ENCODE data around the gene TINAGL1. TPM values are rescaled to one million over a fixed set of nuclear protein-coding genes. Genes with fewer than 3 reads are reported as not detected.
A peak's percentile ranks its signal among the peaks of the same experiment; 100 is the strongest.

The TINAGL1 gene
- total and polyA plus RNA-seq, 2 of the 13 experiments (the other 11 are each of a cell fraction or from before 2014, with no cell fraction given), result 24.7 to 76.8 TPM

- TF ChIP-seq ZKSCAN1 (IDR thresholded peaks at IDR 0.05; ENCODE audit: low read length) (peak; percentile 98), ZNF770 (CRISPR knock-in tag; IDR thresholded peaks at IDR 0.05) (no peak), ZNF512 (CRISPR knock-in tag; IDR thresholded peaks at IDR 0.05) (no peak), ZNF607 (CRISPR knock-in tag; IDR thresholded peaks at IDR 0.05; ENCODE audit: borderline replicate concordance) (peak; percentile 61; the same call in 1 of the 2 replicates), CEBPG (CRISPR knock-in tag; IDR thresholded peaks at IDR 0.05) (peak; percentile 49; the same call in 1 of the 2 replicates), BATF2 (CRISPR knock-in tag; IDR thresholded peaks at IDR 0.05) (no peak), ZNF20 (CRISPR knock-in tag; IDR thresholded peaks at IDR 0.05) (no peak), ETS1 (CRISPR knock-in tag; IDR thresholded peaks at IDR 0.05) (no peak), ETV5 (CRISPR knock-in tag; IDR thresholded peaks at IDR 0.05; ENCODE audit: borderline replicate concordance) (no peak), HMGXB4 (CRISPR knock-in tag; IDR thresholded peaks at IDR 0.05; ENCODE audit: borderline replicate concordance in 1 of 2, low read depth in 1 of 2) (peak; percentile 57 to 71; a peak in 2 of 4 replicates), NKX3-1 (CRISPR knock-in tag; IDR thresholded peaks at IDR 0.05) (no peak), ZNF781 (CRISPR knock-in tag; IDR thresholded peaks at IDR 0.05; ENCODE audit: borderline replicate concordance, not compliant biosample characterization) (no peak), ELF4 (CRISPR knock-in tag; IDR thresholded peaks at IDR 0.05; ENCODE audit: borderline replicate concordance) (peak; percentile 73; the same call in 1 of the 2 replicates), ARNT2 (CRISPR knock-in tag; IDR thresholded peaks at IDR 0.05; ENCODE audit: low read depth) (no peak), BCL6 (CRISPR knock-in tag; IDR thresholded peaks at IDR 0.05) (peak; percentile 35), ZBTB38 (CRISPR knock-in tag; IDR thresholded peaks at IDR 0.05) (peak; percentile 37; the same call in 1 of the 2 replicates), UBTF (CRISPR knock-in tag; IDR thresholded peaks at IDR 0.05) (0 out of 2 replicates have a peak, but pooled peaks have one; percentile 47), ELF1 (CRISPR knock-in tag; IDR thresholded peaks at IDR 0.05) (peak; percentile 34; the same call in 1 of the 2 replicates)
Observed at GRCh38 chr1:31548907-31549808, 27.2 kb upstream of the TINAGL1 start (continued).

All from HepG2 (cell line).